GM19025 (cell line): ENCODE results near the gene EOMES.
A peak's percentile ranks its signal among the peaks of the same experiment; 100 is the strongest.
"Not testable (repeated sequence)": the region's sequence is repeated elsewhere in the genome, so short reads cannot be mapped to it uniquely, and the experiment has no call there.

Experiments
- ATAC-seq: cut with Tn5 transposase; IDR thresholded peaks from one replicate; pipeline ENCODE4 v1.9.1; 2021; ENCODE audit warnings: mild to moderate bottlenecking, low read depth, moderate library complexity; ENCODE audit not compliant: unreplicated experiment

Gene EOMES

GRCh38 chr3:27721717-27722564 is at the start of gene EOMES:
Gene EOMES, minus strand, starts transcription at chr3:27722323. Its CDS starts 29 bp downstream, at chr3:27722294.
- peak; percentile 63 for ATAC-seq

GRCh38 chr3:27770384-27770783 is 48.3 kb upstream of the EOMES start:
- not testable (repeated sequence) for ATAC-seq

- ATAC-seq: no peak
Observed at GRCh38 chr3:27767000-27767399, 44.9 kb upstream of the EOMES start.

GRCh38 chr3:27758083-27758482 is 36.0 kb upstream of the EOMES start:
- ATAC-seq: no peak

GRCh38 chr3:27756877-27757276 is 34.8 kb upstream of the EOMES start:
- no peak for ATAC-seq

GRCh38 chr3:27752926-27753325 is 30.8 kb upstream of the EOMES start:
- no peak for ATAC-seq

- ATAC-seq: no peak
Observed at GRCh38 chr3:27749643-27750042, 27.5 kb upstream of the EOMES start.

- no peak for ATAC-seq
Observed at GRCh38 chr3:27746838-27747237, 24.7 kb upstream of the EOMES start.

GRCh38 chr3:27740854-27741253 is 18.7 kb upstream of the EOMES start:
- ATAC-seq: no peak

- ATAC-seq: no peak
Observed at GRCh38 chr3:27737091-27737490, 15.0 kb upstream of the EOMES start.

GRCh38 chr3:27730774-27731659 is 8.9 kb upstream of the EOMES start:
- ATAC-seq: no peak

GRCh38 chr3:27729748-27730611 is 7.9 kb upstream of the EOMES start:
- no peak for ATAC-seq

GRCh38 chr3:27729325-27729724 is 7.2 kb upstream of the EOMES start:
- no peak for ATAC-seq

GRCh38 chr3:27728195-27729087 is 6.3 kb upstream of the EOMES start:
- ATAC-seq: peak; percentile 49

GRCh38 chr3:27726240-27726639 is 4.1 kb upstream of the EOMES start:
- no peak for ATAC-seq

- no peak for ATAC-seq
Observed at GRCh38 chr3:27724459-27725197, 2.5 kb upstream of the EOMES start.

- ATAC-seq: no peak
Observed at GRCh38 chr3:27723815-27724458, 1.8 kb upstream of the EOMES start.

- ATAC-seq: no peak
Observed at GRCh38 chr3:27723456-27723814, 1.3 kb upstream of the EOMES start.
